ENCODE measurements around the gene ARL5C. TPM values are rescaled to one million over a fixed set of nuclear protein-coding genes. Genes with fewer than 3 reads are reported as not detected.

ARL5C gene
- polyA plus RNA-seq, 1 donor from 2014 or later, result not detected

DNA sequence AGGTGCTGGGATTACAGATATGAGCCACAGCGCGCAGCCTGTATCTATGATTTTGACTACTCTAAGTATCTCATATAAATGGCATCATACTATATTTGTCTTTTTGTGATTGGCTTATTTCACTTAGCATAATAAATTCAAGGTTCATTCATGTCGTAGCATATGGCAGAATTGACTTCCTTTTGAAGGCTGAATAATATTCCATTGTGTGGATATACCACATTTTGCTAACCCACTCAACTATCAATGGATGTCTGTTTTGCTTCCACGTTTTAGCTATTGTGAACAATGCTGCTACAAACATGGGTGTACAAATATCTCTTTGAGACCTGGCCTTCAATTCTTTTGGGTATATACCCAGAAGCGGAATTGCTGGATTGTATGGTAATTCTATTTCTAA, 24.7 kb downstream of the ARL5C start:
- Histone ChIP-seq H2AFZ (ENCODE audit: low read depth, low read length) (no peak overlapping the region), H3K9me2 (ENCODE audit: insufficient read depth, low read length) (no peaks in the 10 kb centered on the region), H3K4me2 (ENCODE audit: low read length) (no peak overlapping the region), H3K4me3 (ENCODE audit: low read length) (no peak overlapping the region), H3K36me3 (ENCODE audit: insufficient read depth, low read length) (no peaks in the 10 kb centered on the region), H3K27me3 (ENCODE audit: insufficient read depth, low read depth, low read length) (no peaks in the 10 kb centered on the region), H3K27ac (ENCODE audit: low read length) (no peak overlapping the region), H3K9me3 (ENCODE audit: low read length) (no peaks in the 10 kb centered on the region), H3F3A (ENCODE audit: insufficient read depth, low read length, poor library complexity, severe bottlenecking) (no peaks in the 10 kb centered on the region), H4K20me1 (ENCODE audit: insufficient read depth) (no peaks in the 10 kb centered on the region), H3K79me2 (replicated peaks; ENCODE audit: insufficient read depth, low read length) (no peaks in the 10 kb centered on the region), H3K9ac (ENCODE audit: low read length) (no peak overlapping the region)
- TF ChIP-seq, protein P1, sequence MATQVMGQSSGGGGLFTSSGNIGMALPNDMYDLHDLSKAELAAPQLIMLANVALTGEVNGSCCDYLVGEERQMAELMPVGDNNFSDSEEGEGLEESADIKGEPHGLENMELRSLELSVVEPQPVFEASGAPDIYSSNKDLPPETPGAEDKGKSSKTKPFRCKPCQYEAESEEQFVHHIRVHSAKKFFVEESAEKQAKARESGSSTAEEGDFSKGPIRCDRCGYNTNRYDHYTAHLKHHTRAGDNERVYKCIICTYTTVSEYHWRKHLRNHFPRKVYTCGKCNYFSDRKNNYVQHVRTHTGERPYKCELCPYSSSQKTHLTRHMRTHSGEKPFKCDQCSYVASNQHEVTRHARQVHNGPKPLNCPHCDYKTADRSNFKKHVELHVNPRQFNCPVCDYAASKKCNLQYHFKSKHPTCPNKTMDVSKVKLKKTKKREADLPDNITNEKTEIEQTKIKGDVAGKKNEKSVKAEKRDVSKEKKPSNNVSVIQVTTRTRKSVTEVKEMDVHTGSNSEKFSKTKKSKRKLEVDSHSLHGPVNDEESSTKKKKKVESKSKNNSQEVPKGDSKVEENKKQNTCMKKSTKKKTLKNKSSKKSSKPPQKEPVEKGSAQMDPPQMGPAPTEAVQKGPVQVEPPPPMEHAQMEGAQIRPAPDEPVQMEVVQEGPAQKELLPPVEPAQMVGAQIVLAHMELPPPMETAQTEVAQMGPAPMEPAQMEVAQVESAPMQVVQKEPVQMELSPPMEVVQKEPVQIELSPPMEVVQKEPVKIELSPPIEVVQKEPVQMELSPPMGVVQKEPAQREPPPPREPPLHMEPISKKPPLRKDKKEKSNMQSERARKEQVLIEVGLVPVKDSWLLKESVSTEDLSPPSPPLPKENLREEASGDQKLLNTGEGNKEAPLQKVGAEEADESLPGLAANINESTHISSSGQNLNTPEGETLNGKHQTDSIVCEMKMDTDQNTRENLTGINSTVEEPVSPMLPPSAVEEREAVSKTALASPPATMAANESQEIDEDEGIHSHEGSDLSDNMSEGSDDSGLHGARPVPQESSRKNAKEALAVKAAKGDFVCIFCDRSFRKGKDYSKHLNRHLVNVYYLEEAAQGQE (IDR thresholded peaks at IDR 0.05; ENCODE audit: borderline replicate concordance), result no peak
- TF ChIP-seq RAD21 (conservative IDR thresholded peaks at IDR 0.05), result no peak
- no peak for TF ChIP-seq MXI1 (conservative IDR thresholded peaks at IDR 0.05; ENCODE audit: poor library complexity, severe bottlenecking)
- TF ChIP-seq EP300 (conservative IDR thresholded peaks at IDR 0.05; ENCODE audit: poor library complexity, severe bottlenecking), result no peak
- TF ChIP-seq EZH2 (IDR thresholded peaks at IDR 0.05; ENCODE audit: borderline replicate concordance, insufficient read depth, low read length, poor library complexity, severe bottlenecking), result no peak
- TF ChIP-seq TAF1 (IDR thresholded peaks at IDR 0.05; ENCODE audit: low read depth), result no peak
- no peak for TF ChIP-seq POLR2AphosphoS5 (IDR thresholded peaks at IDR 0.05)
- TF ChIP-seq, protein P2, sequence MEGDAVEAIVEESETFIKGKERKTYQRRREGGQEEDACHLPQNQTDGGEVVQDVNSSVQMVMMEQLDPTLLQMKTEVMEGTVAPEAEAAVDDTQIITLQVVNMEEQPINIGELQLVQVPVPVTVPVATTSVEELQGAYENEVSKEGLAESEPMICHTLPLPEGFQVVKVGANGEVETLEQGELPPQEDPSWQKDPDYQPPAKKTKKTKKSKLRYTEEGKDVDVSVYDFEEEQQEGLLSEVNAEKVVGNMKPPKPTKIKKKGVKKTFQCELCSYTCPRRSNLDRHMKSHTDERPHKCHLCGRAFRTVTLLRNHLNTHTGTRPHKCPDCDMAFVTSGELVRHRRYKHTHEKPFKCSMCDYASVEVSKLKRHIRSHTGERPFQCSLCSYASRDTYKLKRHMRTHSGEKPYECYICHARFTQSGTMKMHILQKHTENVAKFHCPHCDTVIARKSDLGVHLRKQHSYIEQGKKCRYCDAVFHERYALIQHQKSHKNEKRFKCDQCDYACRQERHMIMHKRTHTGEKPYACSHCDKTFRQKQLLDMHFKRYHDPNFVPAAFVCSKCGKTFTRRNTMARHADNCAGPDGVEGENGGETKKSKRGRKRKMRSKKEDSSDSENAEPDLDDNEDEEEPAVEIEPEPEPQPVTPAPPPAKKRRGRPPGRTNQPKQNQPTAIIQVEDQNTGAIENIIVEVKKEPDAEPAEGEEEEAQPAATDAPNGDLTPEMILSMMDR (IDR thresholded peaks at IDR 0.05; ENCODE audit: poor library complexity, severe bottlenecking), result no peak

DNA sequence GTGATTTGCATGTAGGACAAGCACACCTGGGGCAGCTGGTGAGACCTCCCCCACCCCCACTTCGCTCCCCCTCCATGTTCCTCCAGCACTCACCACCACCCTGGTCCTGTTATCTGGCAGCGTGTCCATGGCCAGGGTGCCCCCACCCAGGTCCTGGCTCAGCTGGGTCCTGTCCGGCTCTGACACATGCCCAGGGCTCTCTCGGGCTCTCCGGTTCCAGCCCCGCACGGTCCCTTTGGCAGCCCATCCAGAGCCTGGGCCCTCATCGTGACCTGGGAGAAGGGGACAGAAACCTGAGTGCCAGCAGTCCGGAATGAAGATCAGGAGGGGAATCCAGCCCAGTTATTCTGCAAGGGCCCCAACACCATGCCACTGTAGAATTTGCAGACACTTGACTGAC, 26.4 kb downstream of the ARL5C start:
- Histone ChIP-seq H2AFZ (ENCODE audit: low read depth, low read length) (no peak overlapping the region), H4K20me1 (ENCODE audit: insufficient read depth) (no peaks in the 10 kb centered on the region), H3K79me2 (replicated peaks; ENCODE audit: insufficient read depth, low read length) (no peaks in the 10 kb centered on the region), H3K27ac (ENCODE audit: low read length) (no peak overlapping the region), H3K9me3 (ENCODE audit: low read length) (no peaks in the 10 kb centered on the region), H3K9me2 (ENCODE audit: insufficient read depth, low read length) (no peaks in the 10 kb centered on the region), H3K36me3 (ENCODE audit: insufficient read depth, low read length) (no peaks in the 10 kb centered on the region), H3F3A (ENCODE audit: insufficient read depth, low read length, poor library complexity, severe bottlenecking) (no peaks in the 10 kb centered on the region), H3K27me3 (ENCODE audit: insufficient read depth, low read depth, low read length) (no peaks in the 10 kb centered on the region), H3K4me3 (ENCODE audit: low read length) (no peak overlapping the region), H3K9ac (ENCODE audit: low read length) (no peak overlapping the region), H3K4me2 (ENCODE audit: low read length) (no peak overlapping the region)
- TF ChIP-seq TAF1 (IDR thresholded peaks at IDR 0.05; ENCODE audit: low read depth) (no peak), POLR2AphosphoS5 (IDR thresholded peaks at IDR 0.05) (no peak), EZH2 (IDR thresholded peaks at IDR 0.05; ENCODE audit: borderline replicate concordance, insufficient read depth, low read length, poor library complexity, severe bottlenecking) (no peak), MXI1 (conservative IDR thresholded peaks at IDR 0.05; ENCODE audit: poor library complexity, severe bottlenecking) (no peak), EP300 (conservative IDR thresholded peaks at IDR 0.05; ENCODE audit: poor library complexity, severe bottlenecking) (no peak), RAD21 (conservative IDR thresholded peaks at IDR 0.05) (no peak)
- TF ChIP-seq, protein P2 (IDR thresholded peaks at IDR 0.05; ENCODE audit: poor library complexity, severe bottlenecking), result no peak
- TF ChIP-seq, protein P1 (IDR thresholded peaks at IDR 0.05; ENCODE audit: borderline replicate concordance), result no peak
